ENCODE results near the gene ADARB2.

ADARB2 gene

GRCh38 chr10:1531883-1532597 lies 205.3 kb downstream of the ADARB2 start:
- TF ChIP-seq REST (IDR thresholded peaks at IDR 0.05; ENCODE audit: insufficient replicate concordance, low read depth) = no peak
- TF ChIP-seq POLR2AphosphoS5 (IDR thresholded peaks at IDR 0.05; ENCODE audit: low read depth) = no peak
- TF ChIP-seq, protein P1, sequence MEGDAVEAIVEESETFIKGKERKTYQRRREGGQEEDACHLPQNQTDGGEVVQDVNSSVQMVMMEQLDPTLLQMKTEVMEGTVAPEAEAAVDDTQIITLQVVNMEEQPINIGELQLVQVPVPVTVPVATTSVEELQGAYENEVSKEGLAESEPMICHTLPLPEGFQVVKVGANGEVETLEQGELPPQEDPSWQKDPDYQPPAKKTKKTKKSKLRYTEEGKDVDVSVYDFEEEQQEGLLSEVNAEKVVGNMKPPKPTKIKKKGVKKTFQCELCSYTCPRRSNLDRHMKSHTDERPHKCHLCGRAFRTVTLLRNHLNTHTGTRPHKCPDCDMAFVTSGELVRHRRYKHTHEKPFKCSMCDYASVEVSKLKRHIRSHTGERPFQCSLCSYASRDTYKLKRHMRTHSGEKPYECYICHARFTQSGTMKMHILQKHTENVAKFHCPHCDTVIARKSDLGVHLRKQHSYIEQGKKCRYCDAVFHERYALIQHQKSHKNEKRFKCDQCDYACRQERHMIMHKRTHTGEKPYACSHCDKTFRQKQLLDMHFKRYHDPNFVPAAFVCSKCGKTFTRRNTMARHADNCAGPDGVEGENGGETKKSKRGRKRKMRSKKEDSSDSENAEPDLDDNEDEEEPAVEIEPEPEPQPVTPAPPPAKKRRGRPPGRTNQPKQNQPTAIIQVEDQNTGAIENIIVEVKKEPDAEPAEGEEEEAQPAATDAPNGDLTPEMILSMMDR (IDR thresholded peaks at IDR 0.05; ENCODE audit: insufficient read depth, low read length) = no peak
- no peak for TF ChIP-seq GABPA (IDR thresholded peaks at IDR 0.05; ENCODE audit: low read depth)
- TF ChIP-seq SPI1 (IDR thresholded peaks at IDR 0.05; ENCODE audit: borderline replicate concordance, low read depth) = no peak
- DNase-seq (ENCODE audit: low read depth in 1 of 2, low spot score in 1 of 2) = no peak
- Histone ChIP-seq H3K4me3 (replicated peaks; ENCODE audit: insufficient read depth, low read length) (no peak overlapping the region), H3K27ac (replicated peaks) (no peak overlapping the region), H3K27me3 (ENCODE audit: insufficient read depth, poor library complexity, severe bottlenecking) (no peaks in the 10 kb centered on the region)

GRCh38 chr10:1530871-1531517 lies 206.3 kb downstream of the ADARB2 start:
- H3K27me3 ChIP-seq (ENCODE audit: insufficient read depth, poor library complexity, severe bottlenecking) = no peaks in the 10 kb centered on the region
- DNase-seq (ENCODE audit: low read depth in 1 of 2, low spot score in 1 of 2) = no peak
- no peak for TF ChIP-seq GABPA (IDR thresholded peaks at IDR 0.05; ENCODE audit: low read depth)
- no peak for TF ChIP-seq REST (IDR thresholded peaks at IDR 0.05; ENCODE audit: insufficient replicate concordance, low read depth)
- no peak for TF ChIP-seq POLR2AphosphoS5 (IDR thresholded peaks at IDR 0.05; ENCODE audit: low read depth)
- TF ChIP-seq, protein P1 (IDR thresholded peaks at IDR 0.05; ENCODE audit: insufficient read depth, low read length) = no peak
- no peak for TF ChIP-seq SPI1 (IDR thresholded peaks at IDR 0.05; ENCODE audit: borderline replicate concordance, low read depth)
- H3K4me3 ChIP-seq (replicated peaks; ENCODE audit: insufficient read depth, low read length) = no peak overlapping the region
- no peak overlapping the region for H3K27ac ChIP-seq (replicated peaks)

- H3K27me3 ChIP-seq (ENCODE audit: insufficient read depth, poor library complexity, severe bottlenecking) = no peaks in the 10 kb centered on the region
- H3K4me3 ChIP-seq (replicated peaks; ENCODE audit: insufficient read depth, low read length) = no peak overlapping the region
- TF ChIP-seq, protein P1 (IDR thresholded peaks at IDR 0.05; ENCODE audit: insufficient read depth, low read length) = no peak
- TF ChIP-seq REST (IDR thresholded peaks at IDR 0.05; ENCODE audit: insufficient replicate concordance, low read depth) (no peak), POLR2AphosphoS5 (IDR thresholded peaks at IDR 0.05; ENCODE audit: low read depth) (no peak), GABPA (IDR thresholded peaks at IDR 0.05; ENCODE audit: low read depth) (no peak), SPI1 (IDR thresholded peaks at IDR 0.05; ENCODE audit: borderline replicate concordance, low read depth) (no peak)
- H3K27ac ChIP-seq (replicated peaks) = no peak overlapping the region
- DNase-seq (ENCODE audit: low read depth in 1 of 2, low spot score in 1 of 2) = no peak
These were observed 207.4 kb downstream of the ADARB2 start for GRCh38 chr10:1529806-1530413.

Data from HL-60 (cell line).